HPDE6-E6E7 (cell line): ENCODE data around the gene TTYH1.

ENCODE experiments used
- DNase-seq: peaks from one replicate; pipeline ENCODE4 v3.0.0; 2011; ENCODE audit warnings: missing footprints; ENCODE audit errors: extremely low spot score

Gene TTYH1

GRCh38 chr19:54477650-54478049 lies 62.4 kb downstream of the TTYH1 start:
- no peak for DNase-seq

DNA sequence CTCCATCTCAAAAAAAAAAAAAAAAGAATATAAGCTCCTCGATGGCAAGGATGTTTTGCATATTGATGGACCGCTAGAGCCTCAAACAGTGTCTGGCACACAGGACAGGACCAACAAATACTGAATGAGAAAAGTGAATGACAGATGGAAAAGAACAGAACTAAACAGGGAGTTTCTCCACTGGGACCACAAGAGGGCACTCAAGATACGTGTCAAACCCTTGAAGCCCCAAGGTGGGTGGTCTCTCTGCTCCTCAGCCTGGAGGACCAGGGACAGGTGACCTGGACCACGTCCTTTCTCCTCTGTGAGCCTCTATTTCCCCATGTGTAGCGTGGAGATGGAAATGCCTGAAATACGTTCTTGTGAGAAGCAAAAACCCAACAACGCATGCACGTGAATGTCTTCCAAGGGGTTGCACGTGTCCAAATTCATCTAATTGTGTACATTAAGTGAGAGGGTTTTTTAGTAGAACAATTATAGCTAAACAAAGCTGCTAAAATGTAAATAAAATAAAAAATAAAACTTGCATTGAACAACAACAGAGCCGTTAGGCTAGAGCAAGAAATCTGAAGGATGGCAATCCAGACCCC lies 63.5 kb downstream of the TTYH1 start:
- DNase-seq = no peak

DNA sequence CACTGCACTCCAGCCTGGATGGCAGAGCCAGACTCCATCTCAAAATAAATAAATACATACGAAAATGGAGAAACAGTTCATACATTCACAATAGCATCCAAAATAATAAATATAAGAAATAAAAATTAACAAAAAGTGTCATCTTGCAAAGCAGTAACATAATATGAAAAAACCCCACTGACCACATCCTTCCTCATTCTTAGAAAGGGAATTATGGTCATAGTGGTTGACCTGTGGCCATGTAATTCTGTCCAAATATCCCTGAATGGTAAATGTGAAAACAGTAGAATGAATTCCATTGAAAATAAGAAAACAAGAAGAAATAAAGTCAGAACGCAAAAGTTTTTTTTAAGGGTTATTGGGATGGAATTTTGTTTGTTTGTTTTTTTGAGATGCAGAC lies 64.8 kb downstream of the TTYH1 start:
- no peak for DNase-seq

GRCh38 chr19:54481326-54481930 lies 66.2 kb downstream of the TTYH1 start:
- DNase-seq = no peak

DNA sequence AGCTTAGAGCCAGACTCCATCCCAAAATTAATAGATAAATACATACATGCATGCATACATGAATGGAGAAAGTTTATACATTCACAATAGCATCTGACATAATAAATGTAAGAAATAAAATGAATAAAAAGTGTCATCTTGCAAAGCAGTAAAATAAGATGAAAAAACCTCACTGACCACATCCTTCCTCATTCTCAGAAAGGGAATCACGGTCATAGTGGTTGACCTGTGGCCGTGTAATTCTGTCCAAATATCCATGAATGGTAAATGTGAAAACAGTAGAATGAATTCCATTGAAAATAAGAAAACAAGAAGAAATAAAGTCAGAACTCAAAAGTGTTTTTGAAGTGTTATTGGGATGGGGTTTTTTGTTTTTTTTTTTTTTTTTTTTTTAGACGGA lies 67.6 kb downstream of the TTYH1 start:
- no peak for DNase-seq

DNA sequence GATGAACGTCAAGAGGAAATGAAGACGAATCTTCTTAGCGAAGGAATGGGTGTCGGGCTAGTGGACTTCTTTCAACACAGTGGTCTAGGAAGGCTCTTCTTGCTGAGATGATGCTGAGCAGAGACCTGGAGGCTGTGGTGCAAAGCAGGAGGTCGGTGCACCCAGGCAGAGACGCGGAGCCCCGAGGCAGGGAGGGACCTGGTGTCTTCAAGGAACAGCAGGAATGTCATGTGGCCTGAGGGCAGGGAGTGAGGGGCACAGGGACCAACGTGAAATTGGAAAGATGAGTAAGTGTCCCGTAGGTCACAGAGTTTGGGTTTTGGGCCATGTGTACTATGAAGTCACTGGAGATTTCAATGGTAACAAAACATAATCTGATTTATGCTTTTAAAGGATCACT lies 69.2 kb downstream of the TTYH1 start:
- DNase-seq = no peak

DNA sequence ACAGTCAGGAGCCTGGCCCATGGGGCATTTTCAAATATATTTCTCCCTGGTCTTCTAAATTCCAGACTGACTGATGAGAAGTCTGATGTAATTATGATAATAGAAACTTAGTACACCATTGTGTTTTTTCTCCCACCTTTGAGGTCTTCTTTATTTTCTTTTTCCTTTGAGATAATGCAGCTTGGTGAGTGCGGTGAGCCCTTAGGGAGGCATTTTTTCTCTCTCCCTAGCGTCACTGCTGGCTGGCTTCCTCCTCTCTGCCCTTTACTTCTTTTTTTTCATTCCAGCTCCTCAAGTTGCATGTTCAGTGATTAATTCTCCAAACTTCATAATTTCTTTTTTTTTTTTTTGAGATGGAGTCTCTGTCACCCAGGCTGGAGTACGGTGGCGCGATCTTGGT lies 70.6 kb downstream of the TTYH1 start:
- no peak for DNase-seq
